ENCODE results near the gene A1CF. TPM values are rescaled to one million over a fixed set of nuclear protein-coding genes. Genes with fewer than 3 reads are reported as not detected.
"Not testable (repeated sequence)": the region's sequence is repeated elsewhere in the genome, so short reads cannot be mapped to it uniquely, and the experiment has no call there.

The A1CF gene
- total and polyA plus RNA-seq, 12 donors, result not detected

DNA sequence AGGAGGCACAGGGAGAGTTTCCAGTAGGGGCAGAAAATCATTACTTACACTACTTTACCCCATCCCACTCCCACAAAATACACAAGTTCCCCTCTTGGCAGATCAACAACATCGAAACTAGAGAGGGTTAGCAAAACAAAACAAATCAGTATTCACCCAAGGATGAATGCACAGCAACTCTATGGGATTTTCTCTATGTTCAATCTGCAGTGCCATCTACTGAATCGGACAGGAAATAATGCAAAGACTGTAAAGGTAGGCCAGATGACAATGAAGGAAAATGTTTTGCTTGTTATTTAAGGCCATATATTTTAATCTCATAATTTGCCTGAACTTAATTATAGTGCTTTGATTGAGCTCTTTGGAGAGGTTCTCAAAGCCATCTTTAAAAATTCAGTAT, 110.6 kb downstream of the A1CF start:
- H3K27ac ChIP-seq; DNase-seq; H3K27me3 ChIP-seq; H3K9me3 ChIP-seq; H3K4me1 ChIP-seq; H3K4me3 ChIP-seq; ATAC-seq; intact Hi-C loops (cut with DNase I); H3K36me3 ChIP-seq: not testable (repeated sequence)
- peak in 1 of 9 donors; percentile 15 for TF ChIP-seq CTCF (IDR thresholded peaks at IDR 0.05)
- WGBS, 2 donors, result 52 to 63% methylated on average over 2 of the region's 2 CpGs

DNA sequence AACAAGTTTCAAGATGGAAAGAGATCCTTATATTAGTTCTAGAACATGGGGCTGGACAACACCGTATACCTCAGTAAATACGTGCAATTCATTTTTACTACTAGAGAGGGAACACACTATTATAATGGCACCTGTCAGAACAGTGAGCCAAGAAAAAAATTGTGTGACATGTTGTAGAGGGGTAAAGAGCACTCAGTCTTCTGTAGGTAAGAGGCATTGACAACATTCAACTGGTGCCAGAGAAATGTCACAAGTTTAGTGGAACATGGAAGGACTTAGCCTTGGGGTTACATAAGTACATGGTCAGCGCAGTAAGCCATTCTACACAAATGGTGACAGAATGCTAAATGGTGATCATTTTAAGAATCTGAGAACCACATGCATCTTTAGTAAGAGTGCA, 113.4 kb downstream of the A1CF start:
- 89 to 92% methylated on average over 3 of the region's 3 CpGs for WGBS, 2 donors
- DNase-seq; H3K9me3 ChIP-seq; H3K27me3 ChIP-seq; H3K27ac ChIP-seq; ATAC-seq; H3K4me3 ChIP-seq; H3K36me3 ChIP-seq; H3K4me1 ChIP-seq; intact Hi-C loops (cut with DNase I): not testable (repeated sequence)

- WGBS, 2 donors, result 87 to 91% methylated on average over 4 to 5 of the region's 5 CpGs
- intact Hi-C loops (cut with DNase I); H3K4me1 ChIP-seq; ATAC-seq; DNase-seq; H3K27ac ChIP-seq; H3K4me3 ChIP-seq; H3K36me3 ChIP-seq; H3K27me3 ChIP-seq: not testable (repeated sequence)
- H3K9me3 ChIP-seq, result peaks cover 0 to 12% (median 0%) of the 10 kb centered on the region in 11 donors
Measured at GRCh38 chr10:50766774-50767513, 118.5 kb downstream of the A1CF start.

Other genes with a start within 250 kb of the A1CF start
- 1 to 10 TPM; 2.8 to 6.9 (median 4.3) TPM for gene ASAH2B, start 145.7 kb downstream of the A1CF start, total RNA-seq
- 1 to 10 TPM; 1.8 to 3.3 TPM for gene ASAH2B, start 145.7 kb downstream of the A1CF start, polyA plus RNA-seq
- gene PRKG1, start 188.9 kb upstream of the A1CF start, total RNA-seq, result 10 to 100 TPM; 25.2 to 48.1 (median 32.1) TPM
- 10 to 100 TPM in 1 of 2 donors, 1 to 10 TPM in 1; 3.8 to 10.8 TPM for gene PRKG1, start 188.9 kb upstream of the A1CF start, polyA plus RNA-seq